22Rv1 (cell line): ENCODE data around the gene RGL1.

Source experiments
- CTCF ChIP-seq: fragments of 450-650 bp; IDR thresholded peaks from 2 replicates; pipeline ENCODE4 v1.5.1; 2017; ENCODE audit warnings: mild to moderate bottlenecking
- ZFX ChIP-seq: fragments of 450-650 bp; IDR thresholded peaks from 2 replicates; pipeline ENCODE4 v1.6.1; 2017; ENCODE audit warnings: antibody characterized with exemption, borderline replicate concordance

- TF ChIP-seq CTCF (no peak), ZFX (no peak)
Observed at GRCh38 chr1:183758913-183759312, 46.0 kb upstream of the RGL1 start.
